NB4 (cell line): ENCODE results near the gene SLC29A3.
A peak's percentile ranks its signal among the peaks of the same experiment; 100 is the strongest.

Source experiments
- DNase-seq: peaks from one replicate; pipeline ENCODE4 v3.0.0; 2010; ENCODE audit warnings: low read depth
- H3K4me3 ChIP-seq: one replicate; pipeline ENCODE4 v1.5.1; 2011; ENCODE audit warnings: mild to moderate bottlenecking, low read depth, low read length, moderate library complexity
- MAX ChIP-seq: IDR thresholded peaks from 2 replicates; pipeline ENCODE4 v1.6.1; 2011; ENCODE audit warnings: low read depth, low read length
- MYC ChIP-seq: IDR thresholded peaks from 2 replicates; pipeline ENCODE4 v1.6.1; 2011; ENCODE audit warnings: low read depth, low read length
- POLR2A ChIP-seq: IDR thresholded peaks from 2 replicates; pipeline ENCODE4 v1.6.1; 2011; ENCODE audit warnings: mild to moderate bottlenecking; ENCODE audit not compliant: insufficient read length; ENCODE audit errors: extremely low read depth
- TF ChIP-seq, protein P1 (sequence below): IDR thresholded peaks from one replicate; pipeline ENCODE4 v1.5.1; 2012; ENCODE audit warnings: low read depth, low read length

The SLC29A3 gene

DNA sequence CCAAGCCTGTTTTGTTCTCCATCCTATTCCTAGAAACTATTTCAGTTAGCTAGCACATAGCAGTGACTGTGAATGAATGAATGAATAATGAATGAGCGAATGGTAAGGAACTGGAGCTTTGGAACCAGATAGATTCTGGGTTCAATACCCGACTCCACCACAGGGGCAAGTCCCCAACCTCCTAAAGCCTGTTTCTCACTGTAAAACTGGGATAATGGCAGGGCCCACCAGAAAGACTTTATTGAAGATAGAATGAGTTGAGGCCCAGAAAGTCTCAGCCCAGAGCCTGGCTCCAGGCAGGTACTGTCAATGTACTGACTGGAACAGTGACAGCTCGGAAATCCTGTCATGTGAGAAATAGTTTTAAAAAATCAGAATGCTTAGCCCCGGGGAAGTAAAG is 76.6 kb downstream of the SLC29A3 start:
- no peak for DNase-seq
- H3K4me3 ChIP-seq = no peak overlapping the region
- no peak for TF ChIP-seq POLR2A
- TF ChIP-seq MYC = no peak
- TF ChIP-seq, protein P1, sequence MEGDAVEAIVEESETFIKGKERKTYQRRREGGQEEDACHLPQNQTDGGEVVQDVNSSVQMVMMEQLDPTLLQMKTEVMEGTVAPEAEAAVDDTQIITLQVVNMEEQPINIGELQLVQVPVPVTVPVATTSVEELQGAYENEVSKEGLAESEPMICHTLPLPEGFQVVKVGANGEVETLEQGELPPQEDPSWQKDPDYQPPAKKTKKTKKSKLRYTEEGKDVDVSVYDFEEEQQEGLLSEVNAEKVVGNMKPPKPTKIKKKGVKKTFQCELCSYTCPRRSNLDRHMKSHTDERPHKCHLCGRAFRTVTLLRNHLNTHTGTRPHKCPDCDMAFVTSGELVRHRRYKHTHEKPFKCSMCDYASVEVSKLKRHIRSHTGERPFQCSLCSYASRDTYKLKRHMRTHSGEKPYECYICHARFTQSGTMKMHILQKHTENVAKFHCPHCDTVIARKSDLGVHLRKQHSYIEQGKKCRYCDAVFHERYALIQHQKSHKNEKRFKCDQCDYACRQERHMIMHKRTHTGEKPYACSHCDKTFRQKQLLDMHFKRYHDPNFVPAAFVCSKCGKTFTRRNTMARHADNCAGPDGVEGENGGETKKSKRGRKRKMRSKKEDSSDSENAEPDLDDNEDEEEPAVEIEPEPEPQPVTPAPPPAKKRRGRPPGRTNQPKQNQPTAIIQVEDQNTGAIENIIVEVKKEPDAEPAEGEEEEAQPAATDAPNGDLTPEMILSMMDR = no peak
- no peak for TF ChIP-seq MAX

DNA sequence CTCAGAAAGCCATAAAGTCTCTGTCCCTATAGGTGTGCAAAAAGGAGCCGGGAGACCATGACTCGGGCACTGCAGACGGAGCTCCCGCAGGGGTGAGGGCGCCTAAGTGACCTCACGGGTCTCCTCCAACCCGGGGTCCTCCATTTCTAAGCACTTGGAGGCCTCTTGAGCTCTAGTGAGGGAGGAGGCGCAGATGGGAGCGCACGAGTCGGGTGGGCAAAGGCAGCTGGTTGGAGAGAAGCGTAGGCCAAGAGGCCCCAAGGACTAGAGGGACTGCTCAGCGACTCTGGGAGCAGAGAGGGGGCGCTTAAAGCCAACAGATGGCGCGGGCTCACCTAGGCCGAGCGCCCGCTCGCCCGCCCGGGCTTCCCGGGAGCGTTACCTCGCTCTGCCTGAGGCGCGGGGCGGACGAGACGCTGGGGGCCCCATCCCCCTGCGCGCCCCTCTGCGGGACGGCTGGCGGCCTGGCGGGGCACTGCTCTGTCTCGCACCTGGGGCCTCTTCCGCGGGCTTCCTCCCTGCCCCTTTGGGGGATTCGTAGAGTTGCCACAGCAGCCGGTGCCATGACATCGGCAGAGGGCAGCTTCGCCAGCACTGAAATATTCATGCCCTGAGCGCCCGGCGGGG is 77.1 kb downstream of the SLC29A3 start:
- no peak for DNase-seq
- TF ChIP-seq POLR2A = no peak
- no peak for TF ChIP-seq MAX
- no peak for TF ChIP-seq MYC
- TF ChIP-seq, protein P1 = no peak
- no peak overlapping the region for H3K4me3 ChIP-seq

DNA sequence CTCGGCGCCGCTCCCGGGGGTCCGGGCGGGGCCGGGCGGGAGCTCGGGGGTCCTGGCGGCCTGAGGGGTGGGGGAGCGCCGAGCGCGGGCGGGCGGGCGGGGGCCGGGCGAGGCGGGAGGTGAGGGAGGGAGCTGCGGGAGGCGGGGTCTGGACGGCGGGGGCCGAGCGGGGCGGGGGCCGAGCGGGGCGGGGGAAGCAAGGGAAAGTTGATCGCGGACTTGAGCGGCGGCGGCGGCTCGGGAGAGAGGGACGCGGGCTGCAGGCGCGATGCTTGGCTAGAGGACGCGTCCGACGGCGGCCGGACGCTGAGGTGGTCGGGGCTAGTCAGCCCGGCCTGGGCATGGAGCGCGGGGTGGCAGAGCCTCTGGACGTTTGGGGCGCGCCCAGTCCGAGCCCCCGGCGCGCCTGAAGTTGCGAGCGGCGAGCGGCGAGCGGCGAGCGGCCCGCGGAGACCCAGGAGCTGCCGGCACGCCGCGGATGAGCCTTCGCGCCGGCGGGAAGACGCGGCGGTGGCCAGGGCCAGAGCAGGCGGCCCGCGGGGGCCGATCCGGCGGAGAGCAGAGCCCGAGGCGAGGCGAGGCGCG is 77.7 kb downstream of the SLC29A3 start, which contains the start of gene CDH23:
Gene CDH23 (plus strand): TSS at position 210 of the 585 bp plus-strand sequence. CDS start 42,912 bp downstream, outside the sequence.
- no peak within 1 kb of the TSS for H3K4me3 ChIP-seq
- TF ChIP-seq, protein P1 = no peak
- TF ChIP-seq POLR2A = no peak
- no peak for TF ChIP-seq MYC
- no peak for TF ChIP-seq MAX
- no peak for DNase-seq

GRCh38 chr10:71397296-71398212 is 78.5 kb downstream of the SLC29A3 start:
- no peak overlapping the region for H3K4me3 ChIP-seq
- no peak for TF ChIP-seq POLR2A
- no peak for TF ChIP-seq MYC
- TF ChIP-seq MAX = no peak
- TF ChIP-seq, protein P1 = no peak
- DNase-seq = no peak

GRCh38 chr10:71398976-71399375 is 79.9 kb downstream of the SLC29A3 start:
- peak; percentile 19 for DNase-seq
- no peak overlapping the region for H3K4me3 ChIP-seq
- TF ChIP-seq MAX = no peak

DNA sequence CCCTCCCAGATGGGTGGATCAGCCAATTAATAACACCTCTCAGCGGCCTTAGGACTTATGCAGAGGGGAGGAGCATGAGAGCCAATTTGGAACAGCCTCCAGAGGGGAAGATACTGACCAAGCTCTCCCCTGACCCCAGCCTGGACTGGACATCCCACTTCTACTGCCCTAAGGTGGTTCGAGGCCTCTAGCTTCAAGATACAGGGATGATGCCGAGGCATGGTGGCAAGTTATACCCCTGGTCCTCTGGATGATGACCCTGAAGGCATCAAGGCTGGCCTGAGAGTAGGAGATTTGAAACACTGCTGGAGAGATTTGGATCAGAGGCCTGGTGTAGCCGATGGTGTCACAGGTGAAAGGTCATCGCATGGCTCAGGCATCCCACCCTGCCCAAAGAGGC is 80.9 kb downstream of the SLC29A3 start:
- DNase-seq = peak; percentile 32
- no peak for TF ChIP-seq MAX
- TF ChIP-seq POLR2A = no peak
- no peak for TF ChIP-seq MYC
- TF ChIP-seq, protein P1 = no peak
- no peak overlapping the region for H3K4me3 ChIP-seq
